ENCODE data around the gene HNF1B. TPM values are rescaled to one million over a fixed set of nuclear protein-coding genes. Genes with fewer than 3 reads are reported as not detected.

HNF1B gene
- total RNA-seq, 2 experiments from 2014 or later = not detected

GRCh38 chr17:37770631-37771518, 26.0 kb upstream of the HNF1B start:
- BruUV-seq (replicated peaks) = no TSS peak
- intact Hi-C loops (cut with micrococcal nuclease; ENCODE audit: unreplicated experiment) = no loop called here
- POLR2A ChIA-PET = no interaction called here
- Histone ChIP-seq H4K20me1 (ENCODE audit: insufficient read depth, low read length) (no peaks in the 10 kb centered on the region), H2AFZ (ENCODE audit: low read length) (no peak overlapping the region), H3K9me2 (ENCODE audit: insufficient read depth, low read length) (no peaks in the 10 kb centered on the region), H3K36me3 (ENCODE audit: insufficient read depth, low read length) (no peaks in the 10 kb centered on the region), H3K27ac (ENCODE audit: low read depth, low read length, poor library complexity, severe bottlenecking) (no peak overlapping the region), H3K4me3 (ENCODE audit: low read depth, low read length, poor library complexity, severe bottlenecking) (no peak overlapping the region), H3K4me2 (ENCODE audit: low read length) (no peak overlapping the region), H3K4me1 (ENCODE audit: insufficient read depth, low read length, poor library complexity, severe bottlenecking) (peaks cover 11% of the 10 kb centered on the region), H3K79me2 (ENCODE audit: insufficient read depth, low read depth, low read length) (no peaks in the 10 kb centered on the region), H3K9me3 (ENCODE audit: low read length) (no peaks in the 10 kb centered on the region)
- peak; percentile 63 for TF ChIP-seq CTCF (conservative IDR thresholded peaks at IDR 0.05; ENCODE audit: low read length)
- TF ChIP-seq EZH2phosphoT487 (IDR thresholded peaks at IDR 0.05; ENCODE audit: borderline replicate concordance, low read depth, low read length) = no peak
- DNase-seq (ENCODE audit: low spot score) = peak; percentile 6
- CTCF ChIA-PET (ENCODE audit: unreplicated experiment) = no interaction called here

GRCh38 chr17:37769050-37769449, 24.2 kb upstream of the HNF1B start:
- Histone ChIP-seq H3K36me3 (ENCODE audit: insufficient read depth, low read length) (no peaks in the 10 kb centered on the region), H3K4me3 (ENCODE audit: low read depth, low read length, poor library complexity, severe bottlenecking) (no peak overlapping the region), H4K20me1 (ENCODE audit: insufficient read depth, low read length) (no peaks in the 10 kb centered on the region), H3K9me3 (ENCODE audit: low read length) (no peaks in the 10 kb centered on the region), H3K4me1 (ENCODE audit: insufficient read depth, low read length, poor library complexity, severe bottlenecking) (no peaks in the 10 kb centered on the region), H3K79me2 (ENCODE audit: insufficient read depth, low read depth, low read length) (no peaks in the 10 kb centered on the region), H3K27ac (ENCODE audit: low read depth, low read length, poor library complexity, severe bottlenecking) (no peak overlapping the region), H3K4me2 (ENCODE audit: low read length) (no peak overlapping the region), H2AFZ (ENCODE audit: low read length) (no peak overlapping the region), H3K9me2 (ENCODE audit: insufficient read depth, low read length) (no peaks in the 10 kb centered on the region)
- no TSS peak for BruUV-seq (replicated peaks)
- DNase-seq (ENCODE audit: low spot score) = no peak
- intact Hi-C loops (cut with micrococcal nuclease; ENCODE audit: unreplicated experiment) = no loop called here
- TF ChIP-seq CTCF (conservative IDR thresholded peaks at IDR 0.05; ENCODE audit: low read length) (no peak), EZH2phosphoT487 (IDR thresholded peaks at IDR 0.05; ENCODE audit: borderline replicate concordance, low read depth, low read length) (no peak)
- ChIA-PET CTCF (ENCODE audit: unreplicated experiment) (no interaction called here), POLR2A (no interaction called here)

- H3K4me3 ChIP-seq (ENCODE audit: low read depth, low read length, poor library complexity, severe bottlenecking) = no peak overlapping the region
- intact Hi-C loops (cut with micrococcal nuclease; ENCODE audit: unreplicated experiment) = no loop called here
- H3K36me3 ChIP-seq (ENCODE audit: insufficient read depth, low read length) = no peaks in the 10 kb centered on the region
- BruUV-seq (replicated peaks) = no TSS peak
- no peak overlapping the region for H3K4me2 ChIP-seq (ENCODE audit: low read length)
- no peak overlapping the region for H3K27ac ChIP-seq (ENCODE audit: low read depth, low read length, poor library complexity, severe bottlenecking)
- no peaks in the 10 kb centered on the region for H3K9me2 ChIP-seq (ENCODE audit: insufficient read depth, low read length)
- DNase-seq (ENCODE audit: low spot score) = no peak
- no peaks in the 10 kb centered on the region for H4K20me1 ChIP-seq (ENCODE audit: insufficient read depth, low read length)
- H3K4me1 ChIP-seq (ENCODE audit: insufficient read depth, low read length, poor library complexity, severe bottlenecking) = no peaks in the 10 kb centered on the region
- TF ChIP-seq CTCF (conservative IDR thresholded peaks at IDR 0.05; ENCODE audit: low read length) = no peak
- no peak for TF ChIP-seq EZH2phosphoT487 (IDR thresholded peaks at IDR 0.05; ENCODE audit: borderline replicate concordance, low read depth, low read length)
- no peaks in the 10 kb centered on the region for H3K79me2 ChIP-seq (ENCODE audit: insufficient read depth, low read depth, low read length)
- ChIA-PET CTCF (ENCODE audit: unreplicated experiment) (no interaction called here), POLR2A (no interaction called here)
- no peak overlapping the region for H2AFZ ChIP-seq (ENCODE audit: low read length)
- no peaks in the 10 kb centered on the region for H3K9me3 ChIP-seq (ENCODE audit: low read length)
Observed at GRCh38 chr17:37768438-37768837, 23.6 kb upstream of the HNF1B start.
